Esophagus squamous epithelium (tissue), 5 donors: ENCODE measurements around the gene CRYBG1. TPM values are rescaled to one million over a fixed set of nuclear protein-coding genes. Genes with fewer than 3 reads are reported as not detected.
A peak's percentile ranks its signal among the peaks of the same experiment; 100 is the strongest.

Experiments
- DNase-seq: peaks from one replicate; lab custom pipeline; 2025; lab: John Stamatoyannopoulos, UW
- H3K27ac ChIP-seq, 4 donors: fragments of 200-600 bp; sonication (generic); one replicate each; pipeline ENCODE4 v1.5.1; 2016 to 2019; ENCODE audit warnings: mild to moderate bottlenecking in 1 of 4
- H3K27me3 ChIP-seq, 4 donors: fragments of 200-600 bp; sonication (generic); 1 replicate in 3 of 4; 2 replicates in 1 of 4; pipeline versions ENCODE4 v1.5.1 to v1.6.0; 2017 to 2021; ENCODE audit warnings: antibody characterized with exemption in 1 of 4
- H3K36me3 ChIP-seq, 3 donors: fragments of 200-600 bp; sonication (generic); one replicate each; pipeline ENCODE4 v1.5.1; 2016 to 2019
- H3K4me1 ChIP-seq, 3 donors: fragments of 200-600 bp; sonication (generic); one replicate each; pipeline ENCODE4 v1.5.1; 2017 to 2019
- H3K4me3 ChIP-seq, 4 donors: fragments of 200-600 bp; sonication (generic); 1 replicate in 3 of 4; 2 replicates in 1 of 4; pipeline ENCODE4 v1.5.1; 2016 to 2019; ENCODE audit warnings: mild to moderate bottlenecking in 2 of 4, moderate library complexity in 1 of 4
- H3K9me3 ChIP-seq, 3 donors: fragments of 200-600 bp; sonication (generic); one replicate each; pipeline ENCODE4 v1.5.1; 2016 to 2019
- CTCF ChIP-seq, 6 experiments: fragments of 450-650 bp in 4 of 6; fragments of 200-600 bp in 2 of 6; sonication (generic) in 2 of 6; IDR thresholded peaks; one replicate each; pipeline ENCODE4 v1.5.1; 2016 to 2019; ENCODE audit warnings: antibody characterized with exemption in 6 of 6, mild to moderate bottlenecking in 4 of 6, moderate library complexity in 4 of 6
- POLR2A ChIP-seq, 4 donors: fragments of 450-650 bp; IDR thresholded peaks; one replicate each; pipeline ENCODE4 v1.6.1; 2017; ENCODE audit warnings: antibody characterized with exemption in 4 of 4, mild to moderate bottlenecking in 4 of 4, moderate library complexity in 3 of 4
- WGBS, 2 donors: methylation state at CpG; one replicate each; pipeline ENCODE4 v1.1.5; 2018; 5-methylcytosine and 5-hydroxymethylcytosine counted together
- intact Hi-C: fragments of 100-400 bp; cut with DNase I; formaldehyde crosslinking; loops from one replicate; pipeline ENCODE4 v1.15.0; 2022
- total RNA-seq, 4 donors: library from RNA; depleted of rRNA; stranded (reverse); fragments of >200 nt; gene quantifications; one replicate each; pipeline ENCODE4 v1.1.0, GENCODE V29; 2016
- donor health status: DM: yes; HTN: yes; CAD: no.

Gene CRYBG1
- total RNA-seq, 4 donors from 2014 or later = 119 to 185 (median 153) TPM

DNA sequence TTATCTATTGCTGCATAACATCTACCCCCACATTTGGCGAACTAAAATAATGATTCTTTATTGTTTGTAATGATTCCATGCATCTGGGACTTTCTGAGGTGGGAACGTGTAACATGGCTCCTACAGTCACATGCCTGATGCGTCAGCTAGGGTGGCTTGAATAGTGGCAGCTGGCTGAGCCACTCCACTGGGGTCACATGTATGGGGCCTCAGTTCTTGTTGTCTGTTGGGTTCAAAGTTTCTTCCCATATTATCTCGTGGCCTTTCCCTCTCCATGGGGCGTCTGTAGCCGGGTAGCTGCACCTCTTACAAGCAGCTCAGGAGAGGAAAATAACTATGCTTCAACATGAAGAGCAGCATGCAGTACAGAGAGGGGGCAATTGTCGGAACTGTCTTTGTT, 69.9 kb downstream of the CRYBG1 start:
- H3K9me3 ChIP-seq = no peaks in the 10 kb centered on the region
- WGBS, 2 donors = 86% methylated on average over 6 to 7 of the region's 7 CpGs
- no peak overlapping the region for H3K27ac ChIP-seq
- H3K4me1 ChIP-seq = peaks cover 0 to 11% (median 0%) of the 10 kb centered on the region in 3 donors
- H3K27me3 ChIP-seq = no peaks in the 10 kb centered on the region
- intact Hi-C loops = no loop called here
- H3K4me3 ChIP-seq = no peak overlapping the region
- DNase-seq = no peak
- peaks cover 0 to 41% (median 0%) of the 10 kb centered on the region in 3 donors for H3K36me3 ChIP-seq
- TF ChIP-seq POLR2A (IDR thresholded peaks at IDR 0.05) (no peak), CTCF (IDR thresholded peaks at IDR 0.05) (no peak)

DNA sequence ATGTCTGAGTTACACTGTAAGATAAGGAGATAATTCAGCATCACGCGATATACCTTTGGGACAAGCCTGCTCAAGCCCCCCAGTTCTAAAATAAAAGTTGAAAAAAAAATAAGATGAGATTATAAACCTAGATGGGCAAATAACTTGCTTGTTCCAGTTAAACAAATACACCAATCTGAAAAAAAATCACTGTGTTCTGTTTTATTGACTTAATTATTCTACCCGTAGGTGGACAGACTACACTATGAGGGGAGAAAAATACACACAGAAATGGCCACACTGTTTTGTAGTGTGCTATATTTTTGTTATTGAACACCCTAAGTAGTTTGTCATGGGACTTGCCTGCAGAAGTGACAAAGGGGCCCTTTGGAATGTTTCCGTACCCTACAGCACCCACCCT, 70.9 kb downstream of the CRYBG1 start:
- DNase-seq = no peak
- Histone ChIP-seq H3K4me1 (peaks cover 0 to 11% (median 0%) of the 10 kb centered on the region in 3 donors), H3K36me3 (peaks cover 0 to 33% (median 0%) of the 10 kb centered on the region in 3 donors), H3K27me3 (no peaks in the 10 kb centered on the region), H3K27ac (no peak overlapping the region), H3K4me3 (no peak overlapping the region), H3K9me3 (no peaks in the 10 kb centered on the region)
- intact Hi-C loops = no loop called here
- WGBS, 2 donors = 95 to 97% methylated on average over 4 of the region's 4 CpGs
- TF ChIP-seq POLR2A (IDR thresholded peaks at IDR 0.05) (no peak), CTCF (IDR thresholded peaks at IDR 0.05) (no peak)

DNA sequence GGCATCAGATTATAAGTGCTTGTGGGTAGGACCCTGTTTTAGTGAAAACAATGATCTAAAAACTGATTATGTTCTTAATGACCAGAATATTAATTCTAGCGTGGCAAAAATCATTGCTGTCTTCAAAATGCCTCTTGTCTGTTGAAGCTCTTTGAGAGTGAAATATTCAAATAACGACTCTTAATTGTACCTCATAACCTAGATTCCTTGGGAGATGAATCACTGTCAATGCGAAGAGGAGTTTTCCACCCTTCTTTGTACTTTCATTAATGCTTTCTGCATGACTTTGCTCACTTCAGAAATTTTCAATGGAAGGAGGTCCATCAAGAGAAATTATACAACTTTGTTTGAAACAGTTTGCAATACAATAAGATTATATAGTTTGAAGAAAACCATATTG, 71.5 kb downstream of the CRYBG1 start:
- TF ChIP-seq CTCF (IDR thresholded peaks at IDR 0.05) = no peak
- TF ChIP-seq POLR2A (IDR thresholded peaks at IDR 0.05) = no peak
- no peaks in the 10 kb centered on the region for H3K9me3 ChIP-seq
- H3K27me3 ChIP-seq = no peaks in the 10 kb centered on the region
- H3K4me1 ChIP-seq = peaks cover 0 to 11% (median 0%) of the 10 kb centered on the region in 3 donors
- WGBS, 2 donors = 89 to 94% methylated on average over 3 of the region's 3 CpGs
- no peak for DNase-seq
- peaks cover 0 to 27% (median 0%) of the 10 kb centered on the region in 3 donors for H3K36me3 ChIP-seq
- intact Hi-C loops = no loop called here
- H3K4me3 ChIP-seq = no peak overlapping the region
- H3K27ac ChIP-seq = no peak overlapping the region

DNA sequence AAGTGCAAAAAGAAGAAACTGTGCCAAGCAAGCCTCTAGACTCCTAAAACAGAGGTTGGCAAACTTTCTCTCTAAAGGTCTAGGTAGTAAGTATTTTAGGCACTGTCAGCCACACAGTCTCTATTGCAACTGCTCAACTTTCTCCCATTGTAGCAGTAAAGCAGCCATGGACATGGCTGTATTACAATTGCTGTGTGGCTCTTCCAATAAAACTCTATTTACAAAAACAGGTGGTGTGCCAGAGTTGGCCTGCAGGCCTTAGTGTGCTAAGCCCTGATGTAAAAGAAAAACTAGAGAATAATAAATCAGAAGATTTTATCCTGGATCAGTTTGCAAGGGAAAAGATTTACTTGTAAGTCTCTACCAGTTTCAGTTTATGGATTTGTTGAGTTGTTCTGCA, 74.0 kb downstream of the CRYBG1 start:
- DNase-seq = no peak
- Histone ChIP-seq H3K27ac (no peak overlapping the region), H3K36me3 (peaks cover 0 to 30% (median 0%) of the 10 kb centered on the region in 3 donors), H3K4me1 (peaks cover 0 to 19% (median 0%) of the 10 kb centered on the region in 3 donors), H3K4me3 (no peak overlapping the region), H3K27me3 (peaks cover 0 to 14% (median 0%) of the 10 kb centered on the region in 4 donors), H3K9me3 (no peaks in the 10 kb centered on the region)
- intact Hi-C loops = no loop called here
- TF ChIP-seq POLR2A (IDR thresholded peaks at IDR 0.05) (no peak), CTCF (IDR thresholded peaks at IDR 0.05) (no peak)

DNA sequence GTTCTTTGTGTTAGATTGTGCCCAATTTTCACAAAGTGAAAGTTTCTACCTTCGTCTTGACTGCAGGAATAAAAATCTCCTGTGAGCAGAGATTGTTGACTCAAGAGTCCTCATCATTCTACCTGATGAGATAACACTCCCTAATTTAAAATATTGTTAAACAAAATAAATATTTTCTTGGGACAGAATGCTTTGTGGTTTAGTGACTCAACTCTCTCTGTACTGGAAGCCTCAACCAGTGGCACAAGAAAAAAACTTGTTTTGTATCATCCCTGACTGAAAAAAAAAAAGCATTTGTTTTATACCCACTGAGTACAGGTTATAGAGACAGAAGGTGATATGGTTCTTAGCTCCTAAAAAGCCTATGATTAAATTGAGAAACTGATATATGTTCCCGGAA, 78.9 kb downstream of the CRYBG1 start:
- TF ChIP-seq POLR2A (IDR thresholded peaks at IDR 0.05) (no peak), CTCF (IDR thresholded peaks at IDR 0.05) (no peak)
- intact Hi-C loops = no loop called here
- Histone ChIP-seq H3K4me3 (no peak overlapping the region), H3K27me3 (peaks cover 0 to 40% (median 0%) of the 10 kb centered on the region in 4 donors), H3K27ac (peak overlapping the region in 1 of 4 donors; percentile 12), H3K36me3 (peaks cover 0 to 9% (median 0%) of the 10 kb centered on the region in 3 donors), H3K4me1 (peaks cover 0 to 24% (median 0%) of the 10 kb centered on the region in 3 donors), H3K9me3 (no peaks in the 10 kb centered on the region)
- WGBS, 2 donors = 69 to 73% methylated on average over 2 of the region's 2 CpGs
- DNase-seq = no peak
